Measurements from ENCODE around the gene THEM4.

The THEM4 gene

GRCh38 chr1:151833172-151833900 is 76.0 kb downstream of the THEM4 start:
- no peak for DNase-seq

- DNase-seq = no peak
Measured at GRCh38 chr1:151832318-151832980, 76.9 kb downstream of the THEM4 start.

- DNase-seq = no peak
Measured at GRCh38 chr1:151831605-151832004, 77.7 kb downstream of the THEM4 start, which contains the start of gene RORC. RORC (minus strand) TSS chr1:151831802; CDS start chr1:151831764, 38 bp downstream.

DNA sequence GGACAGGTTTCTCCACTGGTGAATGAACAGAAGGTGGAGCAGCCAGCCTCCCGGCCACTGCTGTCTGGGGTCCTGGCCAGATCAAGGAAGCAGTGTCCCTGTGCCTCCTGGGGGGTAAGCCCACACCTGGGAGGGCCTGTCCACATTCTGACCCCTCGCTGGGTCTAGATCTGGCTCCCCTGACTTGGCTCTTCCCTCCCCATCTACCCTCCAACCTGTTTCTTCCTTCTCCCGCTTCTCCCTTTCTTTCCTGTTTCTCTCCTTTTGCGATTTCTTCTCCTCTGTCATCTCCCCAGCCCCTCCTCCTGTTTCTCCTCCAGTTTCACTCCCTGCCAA is 78.1 kb downstream of the THEM4 start:
- DNase-seq = no peak

DNA sequence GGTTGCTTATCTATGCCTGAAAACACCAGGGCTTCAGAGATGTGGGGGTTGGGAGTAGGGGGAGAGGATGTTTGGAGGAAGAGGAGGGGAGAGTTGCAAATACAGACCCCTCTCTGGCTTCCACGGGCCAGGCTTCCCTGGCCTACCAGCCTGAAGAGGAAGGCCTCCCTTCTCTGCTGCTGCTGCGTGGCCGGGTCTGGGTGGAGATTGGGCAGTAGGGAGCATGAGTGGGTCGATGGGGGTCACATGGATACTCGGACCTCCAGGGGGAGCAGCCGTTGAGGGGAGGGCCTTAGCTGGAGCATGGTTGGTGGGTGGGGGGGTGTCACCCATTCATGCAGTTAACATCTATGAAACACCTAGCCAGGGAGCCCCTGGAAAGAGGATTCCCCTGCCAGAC is 79.3 kb downstream of the THEM4 start:
- DNase-seq = no peak

GRCh38 chr1:151829352-151830046 is 79.8 kb downstream of the THEM4 start:
- DNase-seq = peak; percentile 84

DNA sequence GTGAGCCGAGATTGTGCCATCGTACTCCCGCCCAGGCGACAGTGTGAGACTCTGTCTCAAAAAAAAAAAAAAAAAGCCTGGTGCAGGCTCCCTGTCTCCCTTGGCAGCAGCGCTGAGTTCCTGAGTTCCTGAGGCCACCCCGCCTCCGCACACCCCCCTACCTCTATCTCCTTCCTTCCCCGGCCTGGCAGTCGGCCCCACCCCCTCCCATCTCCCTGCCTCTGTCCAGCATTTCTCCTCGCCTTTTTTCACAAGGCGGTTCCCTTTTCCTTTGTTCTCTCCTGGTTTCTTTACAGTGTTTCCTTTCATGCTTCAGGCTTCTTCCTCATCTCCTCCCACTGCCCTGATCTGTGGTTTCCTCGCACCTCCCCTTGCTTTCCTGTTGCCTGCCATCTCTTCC is 80.4 kb downstream of the THEM4 start:
- DNase-seq = peak; percentile 38

DNA sequence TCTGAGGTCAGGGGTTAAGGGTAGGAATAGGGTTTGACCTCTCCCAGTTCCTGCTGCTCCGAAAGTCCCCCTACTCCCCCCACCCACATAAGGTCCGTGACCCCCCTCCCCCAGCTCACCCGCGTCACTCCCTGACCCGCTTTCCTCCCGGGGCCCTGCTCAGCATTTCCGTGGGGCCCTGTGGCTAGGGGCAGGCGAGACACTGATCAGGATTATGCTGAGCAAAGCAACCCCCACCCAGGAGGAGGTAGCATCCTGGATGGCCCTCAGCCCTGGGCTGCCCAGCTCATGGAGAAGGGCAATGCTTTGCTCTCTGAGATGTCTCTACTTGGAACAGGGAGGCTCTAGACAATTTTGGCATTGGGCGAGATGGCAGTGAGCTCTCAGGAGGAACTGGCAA is 81.5 kb downstream of the THEM4 start:
- peak; percentile 45 for DNase-seq

GRCh38 chr1:151825751-151826660 is 83.3 kb downstream of the THEM4 start:
- peak; percentile 58 for DNase-seq

DNA sequence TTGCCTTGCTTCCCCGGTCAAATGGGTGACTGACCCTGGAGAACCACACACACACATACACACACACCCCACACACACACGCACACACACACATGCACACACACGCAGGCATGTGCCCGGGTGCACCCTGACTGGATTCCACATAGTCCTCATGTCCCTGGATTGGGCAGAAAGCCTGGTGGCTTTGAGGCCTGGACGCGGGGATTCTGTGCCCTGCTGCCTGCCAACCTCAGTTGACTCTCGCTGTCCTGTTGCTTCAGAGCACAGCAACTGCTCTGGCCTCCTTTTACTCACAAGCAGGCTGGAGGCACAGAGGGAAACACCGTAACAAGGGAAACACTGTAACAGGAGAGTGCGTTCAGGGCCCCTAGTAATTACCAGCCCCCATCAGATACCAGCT is 84.1 kb downstream of the THEM4 start:
- no peak for DNase-seq
